Measurements from ENCODE around the gene KCND3.

DNA sequence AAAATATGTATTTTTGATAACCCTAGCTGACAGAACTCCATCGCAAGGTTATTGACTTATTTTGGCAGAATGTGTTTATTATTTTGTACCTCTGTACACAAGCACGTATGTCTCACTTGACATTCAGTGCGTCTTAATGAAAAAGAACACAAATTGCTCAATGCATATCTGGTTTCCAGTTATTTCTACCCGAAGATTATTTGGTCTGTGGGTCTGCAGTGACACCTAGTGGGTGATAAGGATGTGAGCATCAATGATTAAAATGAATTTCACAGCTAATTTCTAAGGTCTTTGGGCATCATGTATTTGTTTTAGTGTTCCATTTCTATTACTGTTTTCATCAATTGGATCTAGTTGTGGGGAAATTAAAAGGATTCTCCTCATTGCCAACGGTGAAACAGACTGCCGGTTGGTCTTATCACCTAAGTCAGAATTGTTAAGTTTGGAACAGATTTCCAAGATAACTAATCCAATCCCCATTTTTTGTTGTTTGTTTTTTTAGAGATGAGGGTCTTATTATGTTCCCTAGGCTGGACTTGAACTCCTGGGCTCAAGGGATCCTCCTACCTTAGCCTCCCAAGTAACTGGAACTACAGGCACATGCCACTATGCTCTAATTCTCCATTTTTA is 219.8 kb downstream of the KCND3 start:
- no peak for TF ChIP-seq SIN3A (IDR thresholded peaks at IDR 0.05; ENCODE audit: borderline replicate concordance, insufficient read depth, low read length)
- no peak for TF ChIP-seq POLR2AphosphoS5 (IDR thresholded peaks at IDR 0.05; ENCODE audit: low read depth, low read length)
- TF ChIP-seq, protein P1, sequence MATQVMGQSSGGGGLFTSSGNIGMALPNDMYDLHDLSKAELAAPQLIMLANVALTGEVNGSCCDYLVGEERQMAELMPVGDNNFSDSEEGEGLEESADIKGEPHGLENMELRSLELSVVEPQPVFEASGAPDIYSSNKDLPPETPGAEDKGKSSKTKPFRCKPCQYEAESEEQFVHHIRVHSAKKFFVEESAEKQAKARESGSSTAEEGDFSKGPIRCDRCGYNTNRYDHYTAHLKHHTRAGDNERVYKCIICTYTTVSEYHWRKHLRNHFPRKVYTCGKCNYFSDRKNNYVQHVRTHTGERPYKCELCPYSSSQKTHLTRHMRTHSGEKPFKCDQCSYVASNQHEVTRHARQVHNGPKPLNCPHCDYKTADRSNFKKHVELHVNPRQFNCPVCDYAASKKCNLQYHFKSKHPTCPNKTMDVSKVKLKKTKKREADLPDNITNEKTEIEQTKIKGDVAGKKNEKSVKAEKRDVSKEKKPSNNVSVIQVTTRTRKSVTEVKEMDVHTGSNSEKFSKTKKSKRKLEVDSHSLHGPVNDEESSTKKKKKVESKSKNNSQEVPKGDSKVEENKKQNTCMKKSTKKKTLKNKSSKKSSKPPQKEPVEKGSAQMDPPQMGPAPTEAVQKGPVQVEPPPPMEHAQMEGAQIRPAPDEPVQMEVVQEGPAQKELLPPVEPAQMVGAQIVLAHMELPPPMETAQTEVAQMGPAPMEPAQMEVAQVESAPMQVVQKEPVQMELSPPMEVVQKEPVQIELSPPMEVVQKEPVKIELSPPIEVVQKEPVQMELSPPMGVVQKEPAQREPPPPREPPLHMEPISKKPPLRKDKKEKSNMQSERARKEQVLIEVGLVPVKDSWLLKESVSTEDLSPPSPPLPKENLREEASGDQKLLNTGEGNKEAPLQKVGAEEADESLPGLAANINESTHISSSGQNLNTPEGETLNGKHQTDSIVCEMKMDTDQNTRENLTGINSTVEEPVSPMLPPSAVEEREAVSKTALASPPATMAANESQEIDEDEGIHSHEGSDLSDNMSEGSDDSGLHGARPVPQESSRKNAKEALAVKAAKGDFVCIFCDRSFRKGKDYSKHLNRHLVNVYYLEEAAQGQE (IDR thresholded peaks at IDR 0.05; ENCODE audit: insufficient read depth in 1 of 2, low read depth in 2 of 2, low read length in 2 of 2): no peak
- TF ChIP-seq TAF1 (IDR thresholded peaks at IDR 0.05; ENCODE audit: borderline replicate concordance, insufficient read depth, low read length): no peak

All from PFSK-1 (cell line).